GM12865 (cell line): Measurements from ENCODE around the gene TMCC1.

Experiments
- DNase-seq: peaks from one replicate; pipeline ENCODE4 v3.0.0; 2010; ENCODE audit warnings: low read depth
- H3K4me3 ChIP-seq: 2 replicates; pipeline ENCODE4 v1.5.1; 2011; ENCODE audit warnings: mild to moderate bottlenecking, low read depth, low read length, control low read depth
- TF ChIP-seq, protein P1 (sequence below): IDR thresholded peaks from 2 replicates; pipeline ENCODE4 v1.5.1; 2011; ENCODE audit warnings: low read length, control low read depth, low read depth, inconsistent platforms; ENCODE audit not compliant: insufficient read depth; ENCODE audit errors: missing control alignments

Gene TMCC1

DNA sequence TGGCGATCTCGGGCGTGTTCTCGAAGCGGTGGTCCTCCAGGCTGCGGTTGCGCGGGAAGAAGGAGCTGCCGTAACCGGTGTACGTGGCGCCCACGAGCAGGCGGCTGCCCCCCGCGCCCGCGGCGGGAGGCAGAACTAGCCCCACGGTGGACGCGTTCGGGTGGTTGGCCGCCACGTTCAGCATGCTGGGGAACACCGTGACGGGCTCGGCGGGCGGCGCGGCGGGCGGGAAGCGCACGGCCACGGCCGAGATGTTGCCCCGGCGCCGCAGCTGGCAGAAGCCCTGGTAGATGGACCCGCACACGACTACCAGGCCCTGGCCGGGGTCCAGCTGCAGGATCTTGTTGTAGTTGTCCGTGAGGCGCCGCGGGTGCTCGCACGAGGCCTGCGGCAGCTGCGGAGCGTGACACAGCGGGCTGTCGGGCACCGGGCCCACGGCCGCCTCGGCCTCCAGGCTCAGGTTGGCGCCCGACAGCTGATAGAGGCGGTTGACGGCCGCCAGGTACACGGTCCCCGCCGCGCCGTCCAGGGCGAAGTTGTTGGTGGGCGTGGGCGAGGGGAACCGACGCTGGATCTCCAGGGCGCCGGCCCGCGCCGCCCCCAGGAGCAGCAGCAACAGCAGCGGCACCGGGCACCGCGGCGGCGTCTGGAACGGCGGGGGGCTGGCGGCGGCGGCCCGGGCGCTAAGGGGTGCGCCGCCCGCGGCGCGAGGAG is 287.4 kb downstream of the TMCC1 start:
- DNase-seq, result no peak
- TF ChIP-seq, protein P1, sequence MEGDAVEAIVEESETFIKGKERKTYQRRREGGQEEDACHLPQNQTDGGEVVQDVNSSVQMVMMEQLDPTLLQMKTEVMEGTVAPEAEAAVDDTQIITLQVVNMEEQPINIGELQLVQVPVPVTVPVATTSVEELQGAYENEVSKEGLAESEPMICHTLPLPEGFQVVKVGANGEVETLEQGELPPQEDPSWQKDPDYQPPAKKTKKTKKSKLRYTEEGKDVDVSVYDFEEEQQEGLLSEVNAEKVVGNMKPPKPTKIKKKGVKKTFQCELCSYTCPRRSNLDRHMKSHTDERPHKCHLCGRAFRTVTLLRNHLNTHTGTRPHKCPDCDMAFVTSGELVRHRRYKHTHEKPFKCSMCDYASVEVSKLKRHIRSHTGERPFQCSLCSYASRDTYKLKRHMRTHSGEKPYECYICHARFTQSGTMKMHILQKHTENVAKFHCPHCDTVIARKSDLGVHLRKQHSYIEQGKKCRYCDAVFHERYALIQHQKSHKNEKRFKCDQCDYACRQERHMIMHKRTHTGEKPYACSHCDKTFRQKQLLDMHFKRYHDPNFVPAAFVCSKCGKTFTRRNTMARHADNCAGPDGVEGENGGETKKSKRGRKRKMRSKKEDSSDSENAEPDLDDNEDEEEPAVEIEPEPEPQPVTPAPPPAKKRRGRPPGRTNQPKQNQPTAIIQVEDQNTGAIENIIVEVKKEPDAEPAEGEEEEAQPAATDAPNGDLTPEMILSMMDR, result no peak
- H3K4me3 ChIP-seq, result no peak overlapping the region

DNA sequence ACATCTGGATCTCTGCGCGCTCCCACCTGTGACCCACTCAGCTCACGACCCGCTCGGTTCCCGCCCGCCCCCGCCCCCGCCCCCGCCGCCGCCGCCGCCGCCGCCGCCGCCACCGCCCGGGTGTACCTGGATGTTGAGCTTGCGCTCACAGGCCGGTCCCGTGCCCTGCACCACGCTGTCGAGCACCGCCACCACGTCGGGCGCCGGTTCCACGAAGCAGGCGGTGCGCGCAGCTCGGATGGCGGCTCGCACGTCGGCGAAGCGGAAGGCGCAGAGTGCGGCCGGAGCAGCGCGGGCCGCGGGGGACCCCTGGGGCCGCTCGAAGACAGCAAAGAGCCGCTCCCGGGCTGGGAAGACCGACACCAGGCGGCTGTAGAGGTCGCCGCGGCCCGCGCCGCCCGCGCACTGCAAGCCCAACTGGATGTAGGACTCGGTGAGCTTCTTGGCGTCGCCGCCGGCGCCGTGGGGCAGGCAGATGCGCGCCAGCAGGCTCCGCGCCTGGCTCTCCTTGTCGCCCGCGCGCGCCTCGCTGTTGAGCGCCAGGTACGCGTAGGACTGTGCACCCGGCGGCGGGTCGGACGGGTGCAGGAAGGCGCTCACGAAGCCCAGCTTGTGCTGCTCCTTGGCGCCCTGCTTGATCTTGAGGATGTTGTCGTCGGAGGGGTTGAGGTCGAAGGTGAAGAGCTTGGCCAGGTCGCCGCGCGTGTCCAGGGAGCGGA is 288.1 kb downstream of the TMCC1 start:
- TF ChIP-seq, protein P1, result no peak
- H3K4me3 ChIP-seq, result no peak overlapping the region
- DNase-seq, result peak; percentile 35

DNA sequence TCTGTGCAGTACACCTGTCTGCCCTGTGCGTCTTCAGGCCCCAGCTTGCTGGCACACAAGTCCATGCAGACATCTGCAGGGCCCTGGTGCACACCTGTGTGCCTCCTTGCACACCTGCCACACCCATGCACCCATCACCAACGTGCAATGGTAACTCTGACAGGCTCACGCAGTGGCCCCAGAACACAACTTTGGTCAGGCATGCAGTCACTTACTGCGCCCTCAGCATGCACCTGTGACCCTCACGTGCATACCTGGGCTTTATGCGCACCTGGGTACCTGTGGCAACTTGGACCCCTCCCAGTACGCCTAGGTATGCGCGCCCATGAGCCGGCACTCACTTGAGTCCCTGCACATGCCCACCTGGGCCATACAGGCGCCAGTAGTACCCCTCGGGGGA is 288.7 kb downstream of the TMCC1 start:
- H3K4me3 ChIP-seq, result no peak overlapping the region
- DNase-seq, result no peak
- TF ChIP-seq, protein P1, result no peak

DNA sequence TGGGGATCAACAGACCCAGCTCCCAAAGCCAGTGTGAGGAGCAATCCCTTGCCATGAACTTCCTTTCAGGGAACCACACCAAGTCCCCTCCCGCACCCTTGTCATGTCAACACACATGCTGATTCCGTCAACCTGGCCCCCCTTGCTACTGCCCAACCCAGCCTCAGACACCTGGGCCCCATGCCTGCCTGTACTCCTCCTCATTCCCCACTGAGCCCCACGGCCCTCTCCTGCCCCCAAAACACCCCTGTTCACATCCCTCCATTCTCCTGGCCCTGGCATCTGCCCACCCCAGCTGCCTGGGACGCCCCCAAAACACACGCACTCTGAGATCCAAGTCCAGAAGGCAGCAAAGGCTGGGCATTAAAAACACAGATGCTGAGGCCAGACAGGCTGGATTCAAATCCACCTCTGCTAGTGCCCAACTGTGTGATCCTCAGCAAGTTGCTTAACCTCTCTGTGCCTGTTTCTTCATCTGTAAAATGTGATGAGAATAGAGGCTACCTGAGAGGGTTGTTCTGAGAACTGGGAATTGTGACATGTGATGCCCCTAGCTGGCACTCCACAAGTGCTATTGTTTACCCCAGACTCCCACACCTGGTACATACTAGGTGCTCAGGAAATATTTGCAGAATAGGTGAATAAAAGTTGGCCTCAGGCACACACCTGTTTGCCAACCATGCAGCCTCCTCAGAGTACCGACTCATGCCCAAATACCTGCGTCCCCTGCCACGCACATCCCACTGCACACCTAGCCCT is 289.3 kb downstream of the TMCC1 start:
- no peak for DNase-seq
- TF ChIP-seq, protein P1, result no peak
- no peak overlapping the region for H3K4me3 ChIP-seq

DNA sequence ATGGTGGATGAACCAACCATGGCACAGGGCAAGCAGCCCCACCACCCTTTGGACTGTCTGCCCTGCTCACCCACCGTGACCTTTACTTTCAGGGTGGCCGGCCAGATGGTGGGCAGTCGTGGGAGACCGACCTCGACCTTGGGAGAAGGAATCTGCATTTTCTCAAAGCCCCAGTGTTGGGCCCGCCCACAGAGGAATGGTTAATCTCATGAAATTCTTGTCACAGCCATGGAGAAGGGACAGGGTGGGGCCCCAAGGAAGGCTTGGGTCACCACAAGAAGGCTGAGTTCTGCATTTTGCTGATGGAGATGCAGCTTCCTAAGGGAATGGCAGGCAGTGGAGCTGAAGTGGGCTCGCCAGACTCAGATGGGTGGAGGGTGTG is 290.0 kb downstream of the TMCC1 start:
- TF ChIP-seq, protein P1, result no peak
- no peak overlapping the region for H3K4me3 ChIP-seq
- DNase-seq, result no peak

DNA sequence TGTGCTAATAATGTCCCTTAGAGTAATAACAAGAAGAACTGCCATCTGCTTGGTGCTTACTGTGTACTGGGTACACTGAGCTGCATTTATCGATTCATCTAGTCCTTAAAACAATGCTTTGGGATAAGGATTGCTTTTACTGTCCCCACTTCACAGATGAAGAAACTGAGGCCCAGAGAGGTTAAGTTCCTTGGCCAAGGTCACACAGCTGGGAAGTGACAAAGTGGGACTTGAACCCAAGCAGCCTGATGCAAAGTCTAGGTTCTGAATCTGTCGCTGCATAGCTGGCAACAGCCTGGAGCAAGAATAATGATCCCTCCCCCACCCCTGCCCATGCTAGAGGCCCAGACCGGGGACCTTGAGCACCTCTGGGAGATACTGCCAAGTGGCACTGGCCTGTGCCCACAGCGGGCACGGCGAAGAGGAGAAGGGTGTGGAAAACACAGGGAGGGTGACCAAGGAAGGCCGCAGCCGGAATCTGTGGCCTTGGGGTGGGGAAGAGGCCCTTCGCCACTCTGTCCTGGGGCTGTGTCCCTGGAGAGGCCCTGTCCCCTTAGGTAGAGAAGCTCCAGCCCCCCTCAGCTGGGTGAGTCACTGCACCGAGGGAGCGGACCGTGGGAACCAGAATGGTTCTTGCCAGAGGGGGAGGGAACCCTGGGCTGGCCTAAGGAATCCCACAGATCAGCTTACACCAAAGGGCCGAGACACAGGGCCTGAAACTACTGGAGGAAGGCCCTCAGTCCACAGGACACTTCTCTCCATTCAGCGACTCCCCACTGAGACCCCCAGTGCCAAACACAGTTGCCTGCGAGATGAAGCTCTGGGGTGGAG is 290.6 kb downstream of the TMCC1 start:
- DNase-seq, result no peak
- H3K4me3 ChIP-seq, result no peak overlapping the region
- TF ChIP-seq, protein P1, result no peak
